Measurements from ENCODE around the gene TRIM3.

- TF ChIP-seq CTCF (conservative IDR thresholded peaks at IDR 0.05; ENCODE audit: low read depth, low read length) (no peak), EZH2phosphoT487 (IDR thresholded peaks at IDR 0.05; ENCODE audit: borderline replicate concordance, low read length) (no peak), EZH2 (IDR thresholded peaks at IDR 0.05; ENCODE audit: low read length, unreplicated experiment) (no peak)
Observed at GRCh38 chr11:6402561-6402981, 71.2 kb downstream of the TRIM3 start.

All from PC-3 (cell line).